HEK293 (cell line): ENCODE measurements around the gene ABHD17C.

Experiments
- CTCF ChIA-PET: fragments of 350-600 bp; formaldehyde crosslinking; extraction: SDS; loops from one replicate; lab custom pipeline; 2021; ENCODE audit warnings: antibody characterized with exemption; lab: Yijun Ruan, JAX
- POLR2A ChIA-PET: fragments of 300-600 bp; formaldehyde crosslinking; extraction: SDS; loops from one replicate; lab custom pipeline; 2020; ENCODE audit warnings: antibody characterized with exemption, inconsistent platforms; lab: Yijun Ruan, JAX
- H3K27ac ChIP-seq: fragments of 200-500 bp; sonication (Bioruptor generic); 2 replicates; pipeline ENCODE4 v1.5.1; 2014; ENCODE audit warnings: low read depth, low read length, control low read depth, inconsistent platforms; ENCODE audit errors: extremely low read depth
- H3K36me3 ChIP-seq, 2 experiments: fragments of 200-500 bp in 1 of 2; sonication (Bioruptor generic) in 1 of 2; 1 replicate in 1 of 2; 2 replicates in 1 of 2; pipeline ENCODE4 v1.5.1; 2014 to 2017; ENCODE audit warnings: inconsistent platforms in 2 of 2, low read length in 2 of 2; ENCODE audit not compliant: control insufficient read depth in 2 of 2, insufficient read depth in 1 of 2
- H3K4me1 ChIP-seq: fragments of 200-500 bp; sonication (Bioruptor generic); 2 replicates; pipeline ENCODE4 v1.5.1; 2014; ENCODE audit warnings: mild to moderate bottlenecking, low read length, inconsistent platforms; ENCODE audit not compliant: control insufficient read depth, insufficient read depth
- H3K4me3 ChIP-seq: 2 replicates; pipeline ENCODE4 v1.5.1; 2011; ENCODE audit warnings: low read depth, mild to moderate bottlenecking, control low read depth, low read length, moderate library complexity
- H3K9me3 ChIP-seq: fragments of 200-500 bp; sonication (Bioruptor generic); 2 replicates; pipeline ENCODE4 v1.5.1; 2014; ENCODE audit warnings: low read depth, low read length, inconsistent platforms; ENCODE audit not compliant: control insufficient read depth, insufficient read depth
- GLIS1 ChIP-seq: fragments of 450-650 bp; formaldehyde crosslinking; IDR thresholded peaks from 2 replicates; pipeline ENCODE4 v1.5.1; 2016; ENCODE audit warnings: missing biosample characterization, missing genetic modification characterization
- GLIS2 ChIP-seq: fragments of 450-650 bp; formaldehyde crosslinking; IDR thresholded peaks from 2 replicates; pipeline ENCODE4 v1.5.1; 2016; ENCODE audit warnings: missing biosample characterization, missing genetic modification characterization
- KLF17 ChIP-seq: fragments of 450-650 bp; formaldehyde crosslinking; IDR thresholded peaks from 2 replicates; pipeline ENCODE4 v1.5.1; 2016; ENCODE audit warnings: missing biosample characterization, missing genetic modification characterization
- PATZ1 ChIP-seq: fragments of 450-650 bp; formaldehyde crosslinking; IDR thresholded peaks from 2 replicates; pipeline ENCODE4 v1.5.1; 2016; ENCODE audit warnings: missing biosample characterization, missing genetic modification characterization
- PRDM10 ChIP-seq: fragments of 450-650 bp; formaldehyde crosslinking; IDR thresholded peaks from 2 replicates; pipeline ENCODE4 v1.5.1; 2016; ENCODE audit warnings: missing biosample characterization, missing genetic modification characterization
- ZBTB1 ChIP-seq: fragments of 450-650 bp; formaldehyde crosslinking; IDR thresholded peaks from 2 replicates; pipeline ENCODE4 v1.5.1; 2016; ENCODE audit warnings: missing biosample characterization, missing genetic modification characterization
- ZBTB20 ChIP-seq: fragments of 450-650 bp; formaldehyde crosslinking; IDR thresholded peaks from 2 replicates; pipeline ENCODE4 v1.5.1; 2016; ENCODE audit warnings: missing biosample characterization, missing genetic modification characterization
- ZBTB8A ChIP-seq: fragments of 450-650 bp; formaldehyde crosslinking; IDR thresholded peaks from 2 replicates; pipeline ENCODE4 v1.5.1; 2016; ENCODE audit warnings: missing biosample characterization, missing genetic modification characterization
- ZIC2 ChIP-seq: fragments of 450-650 bp; formaldehyde crosslinking; IDR thresholded peaks from 2 replicates; pipeline ENCODE4 v1.5.1; 2016; ENCODE audit warnings: missing biosample characterization, missing genetic modification characterization
- ZNF174 ChIP-seq: fragments of 450-650 bp; formaldehyde crosslinking; IDR thresholded peaks from 2 replicates; pipeline ENCODE4 v1.5.0; 2017; ENCODE audit warnings: missing biosample characterization, mild to moderate bottlenecking, missing genetic modification characterization
- ZNF2 ChIP-seq: fragments of 450-650 bp; formaldehyde crosslinking; IDR thresholded peaks from 2 replicates; pipeline ENCODE4 v1.5.1; 2016; ENCODE audit warnings: missing biosample characterization, missing genetic modification characterization
- ZNF362 ChIP-seq: fragments of 450-650 bp; formaldehyde crosslinking; IDR thresholded peaks from 2 replicates; pipeline ENCODE4 v1.5.1; 2016; ENCODE audit warnings: missing biosample characterization, missing genetic modification characterization
- ZNF449 ChIP-seq: fragments of 450-650 bp; formaldehyde crosslinking; IDR thresholded peaks from 2 replicates; pipeline ENCODE4 v1.5.1; 2017; ENCODE audit warnings: missing biosample characterization, mild to moderate bottlenecking, missing genetic modification characterization, moderate library complexity
- ZNF558 ChIP-seq: fragments of 450-650 bp; formaldehyde crosslinking; IDR thresholded peaks from 2 replicates; pipeline ENCODE4 v1.5.1; 2016; ENCODE audit warnings: missing biosample characterization, missing genetic modification characterization
- ZNF791 ChIP-seq: fragments of 450-650 bp; formaldehyde crosslinking; IDR thresholded peaks from 2 replicates; pipeline ENCODE4 v1.5.1; 2016; ENCODE audit warnings: missing biosample characterization, missing genetic modification characterization

ABHD17C gene

GRCh38 chr15:80779658-80780415 is 84.7 kb downstream of the ABHD17C start (continued):
- TF ChIP-seq ZIC2 (tag by site-specific recombination) (peak; percentile 99), ZNF2 (tag by site-specific recombination) (no peak), ZNF449 (tag by site-specific recombination) (no peak), PRDM10 (tag by site-specific recombination) (peak; percentile 54), KLF17 (no peak), GLIS1 (tag by site-specific recombination) (peak; percentile 85), ZBTB8A (peak; percentile 83), PATZ1 (tag by site-specific recombination) (no peak), ZNF174 (no peak)

- peak overlapping the region; percentile 51 for H3K4me3 ChIP-seq
- POLR2A ChIA-PET: interaction anchor here (0.5 to 2.1 kb wide), 2 partner anchors 189 to 509 kb away, joined by 3 to 8 read pairs; no protein-coding TSS in a partner anchor
- TF ChIP-seq ZBTB8A: 0 out of 2 replicates have a peak, but pooled peaks have one; percentile 11
- TF ChIP-seq ZIC2 (tag by site-specific recombination): peak; percentile 87
- TF ChIP-seq ZNF558 (tag by site-specific recombination): no peak
- no peak for TF ChIP-seq ZBTB1
- TF ChIP-seq PATZ1 (tag by site-specific recombination): peak; percentile 16; the same call in 1 of the 2 replicates
- TF ChIP-seq ZBTB20: peak; percentile 13; the same call in 1 of the 2 replicates
- TF ChIP-seq ZNF791 (tag by site-specific recombination): no peak
- TF ChIP-seq GLIS2 (tag by site-specific recombination): peak; percentile 57
- no peak for TF ChIP-seq ZNF362 (tag by site-specific recombination)
Observed at GRCh38 chr15:80780416-80781221, 85.5 kb downstream of the ABHD17C start.

More at GRCh38 chr15:80780416-80781221, 85.5 kb downstream of the ABHD17C start:
- Histone ChIP-seq H3K36me3 (no peaks in the 10 kb centered on the region), H3K4me1 (peaks cover 15% of the 10 kb centered on the region), H3K27ac (no peak overlapping the region), H3K9me3 (no peaks in the 10 kb centered on the region)
- CTCF ChIA-PET: interaction anchor here (0.7 to 6.6 kb wide), 30 partner anchors 10 to 486 kb away, joined by 3 to 203 read pairs (median 5); no protein-coding TSS in a partner anchor
